HG02571 (cell line): Measurements from ENCODE around the gene FRRS1.

Experiments
- ATAC-seq: cut with Tn5 transposase; IDR thresholded peaks from one replicate; pipeline ENCODE4 v1.9.1; 2021; ENCODE audit warnings: mild to moderate bottlenecking, moderate library complexity; ENCODE audit not compliant: unreplicated experiment

FRRS1 gene

GRCh38 chr1:99680270-99680669 lies 86.2 kb downstream of the FRRS1 start:
- no peak for ATAC-seq

GRCh38 chr1:99677416-99677815 lies 89.0 kb downstream of the FRRS1 start:
- no peak for ATAC-seq

GRCh38 chr1:99676876-99677275 lies 89.6 kb downstream of the FRRS1 start:
- ATAC-seq, result no peak

- no peak for ATAC-seq
Measured at GRCh38 chr1:99675994-99676393, 90.4 kb downstream of the FRRS1 start.

GRCh38 chr1:99675292-99675691 lies 91.1 kb downstream of the FRRS1 start:
- no peak for ATAC-seq

GRCh38 chr1:99674115-99675064 lies 92.0 kb downstream of the FRRS1 start:
- no peak for ATAC-seq

GRCh38 chr1:99673315-99673714 lies 93.1 kb downstream of the FRRS1 start:
- no peak for ATAC-seq

- ATAC-seq, result no peak
Measured at GRCh38 chr1:99672530-99673213, 93.8 kb downstream of the FRRS1 start.

- no peak for ATAC-seq
Measured at GRCh38 chr1:99672038-99672437, 94.4 kb downstream of the FRRS1 start.

- ATAC-seq, result no peak
Measured at GRCh38 chr1:99670583-99670982, 95.9 kb downstream of the FRRS1 start.

- no peak for ATAC-seq
Measured at GRCh38 chr1:99669821-99670220, 96.6 kb downstream of the FRRS1 start.

GRCh38 chr1:99669376-99669775 lies 97.1 kb downstream of the FRRS1 start:
- ATAC-seq, result no peak

GRCh38 chr1:99665212-99665611 lies 101.2 kb downstream of the FRRS1 start:
- ATAC-seq, result no peak

GRCh38 chr1:99663501-99663900 lies 102.9 kb downstream of the FRRS1 start:
- no peak for ATAC-seq

GRCh38 chr1:99662539-99663080 lies 103.8 kb downstream of the FRRS1 start:
- ATAC-seq, result no peak

- ATAC-seq, result no peak
Measured at GRCh38 chr1:99661780-99662179, 104.7 kb downstream of the FRRS1 start.

- ATAC-seq, result no peak
Measured at GRCh38 chr1:99660496-99660895, 105.9 kb downstream of the FRRS1 start.

GRCh38 chr1:99659755-99660210 lies 106.7 kb downstream of the FRRS1 start:
- ATAC-seq, result no peak
